GM12891 (cell line): ENCODE data around the gene LMNTD2.

Experiments
- DNase-seq: peaks from one replicate; pipeline ENCODE4 v3.0.0; 2011; ENCODE audit warnings: low spot score; ENCODE audit not compliant: insufficient read length
- FAIRE-seq: peaks from 2 replicates; lab custom pipeline; 2011; peaks lifted over from hg19 to GRCh38; lab: Jason Lieb, UNC
- PAX5 ChIP-seq: IDR thresholded peaks from 2 replicates; pipeline ENCODE4 v1.6.1; 2011; ENCODE audit warnings: low read length, moderate library complexity, mild to moderate bottlenecking; ENCODE audit not compliant: insufficient read depth, severe bottlenecking
- POLR2A ChIP-seq: IDR thresholded peaks from 2 replicates; pipeline ENCODE4 v1.6.1; 2011; ENCODE audit warnings: low read depth, low read length, control low read depth
- POLR2AphosphoS5 ChIP-seq: IDR thresholded peaks from 2 replicates; pipeline ENCODE4 v1.6.1; 2011; ENCODE audit warnings: low read depth, low read length, control low read depth
- POU2F2 ChIP-seq: IDR thresholded peaks from 2 replicates; pipeline ENCODE4 v1.6.1; 2011; ENCODE audit warnings: low read depth, mild to moderate bottlenecking, control low read depth, low read length, moderate library complexity
- SPI1 ChIP-seq: IDR thresholded peaks from 2 replicates; pipeline ENCODE4 v1.6.1; 2011; ENCODE audit warnings: low read depth, low read length, control low read depth
- TAF1 ChIP-seq: IDR thresholded peaks from 2 replicates; pipeline ENCODE4 v1.6.1; 2011; ENCODE audit warnings: low read depth, low read length, control low read depth

Gene LMNTD2

DNA sequence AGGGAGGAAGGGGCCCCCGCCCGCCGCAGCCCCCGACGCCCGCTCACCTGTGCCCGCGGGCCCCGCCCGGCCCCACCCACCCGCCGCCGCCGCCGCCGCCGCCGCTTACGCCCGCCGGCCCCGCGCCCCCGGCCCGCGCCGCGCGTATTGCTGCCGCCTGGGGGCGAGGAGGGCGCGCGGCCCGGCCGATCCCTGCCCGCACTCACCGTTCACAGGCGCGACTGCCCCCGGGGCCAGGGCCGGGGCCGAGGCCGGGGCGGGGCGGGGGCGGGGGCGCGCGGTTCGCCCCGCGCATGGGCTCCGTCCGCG lies 25.4 kb downstream of the LMNTD2 start:
- FAIRE-seq, result no peak
- no peak for TF ChIP-seq TAF1
- no peak for TF ChIP-seq POLR2AphosphoS5
- no peak for TF ChIP-seq POLR2A
- no peak for TF ChIP-seq SPI1
- no peak for TF ChIP-seq PAX5
- TF ChIP-seq POU2F2, result no peak

DNA sequence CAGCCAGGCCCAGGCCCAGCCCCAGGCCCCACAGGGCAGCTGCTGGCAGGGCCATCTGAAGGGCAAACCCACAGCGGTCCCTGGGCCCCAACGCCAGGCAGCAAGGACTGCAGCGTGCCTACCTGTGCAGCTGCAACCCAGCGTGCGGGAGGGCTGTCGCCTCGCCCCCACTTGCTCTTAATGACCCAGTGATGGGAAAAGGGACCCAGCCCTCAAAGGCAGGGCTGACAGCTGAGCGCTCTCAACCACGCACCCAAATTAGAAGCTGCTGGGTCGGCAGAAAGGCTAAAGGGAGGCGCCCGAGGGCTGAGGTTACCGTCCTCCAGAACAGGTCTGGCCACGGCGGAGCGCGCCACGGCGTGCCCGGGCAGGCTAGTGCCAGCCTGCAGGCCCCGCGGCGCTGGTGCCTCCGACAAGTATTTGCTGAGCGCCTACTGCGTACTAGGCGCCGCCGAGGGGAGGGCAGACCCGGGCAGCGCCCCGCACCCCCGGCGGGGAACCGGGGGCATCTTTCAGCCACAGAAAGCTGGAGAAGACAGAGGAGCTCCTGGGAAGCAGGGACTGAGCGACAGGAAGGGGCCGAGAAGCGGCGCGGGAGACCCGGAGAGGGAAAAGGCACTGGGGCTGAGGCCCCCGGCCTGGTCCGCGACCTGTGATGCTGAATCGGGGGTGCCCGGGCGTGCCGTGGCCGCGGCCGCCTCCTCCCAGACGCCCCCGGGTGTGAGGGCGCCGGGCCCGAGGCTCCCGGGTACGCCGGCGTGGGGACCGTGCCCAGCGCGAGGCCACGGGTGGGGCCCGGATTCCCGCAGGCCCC lies 25.9 kb downstream of the LMNTD2 start:
- no peak for DNase-seq
- TF ChIP-seq POLR2AphosphoS5 (no peak), SPI1 (no peak), TAF1 (no peak), POU2F2 (no peak), POLR2A (no peak), PAX5 (no peak)
- peak; percentile 40 for FAIRE-seq

More for the DNA sequence above, 25.4 kb downstream of the LMNTD2 start:
- DNase-seq, result no peak

DNA sequence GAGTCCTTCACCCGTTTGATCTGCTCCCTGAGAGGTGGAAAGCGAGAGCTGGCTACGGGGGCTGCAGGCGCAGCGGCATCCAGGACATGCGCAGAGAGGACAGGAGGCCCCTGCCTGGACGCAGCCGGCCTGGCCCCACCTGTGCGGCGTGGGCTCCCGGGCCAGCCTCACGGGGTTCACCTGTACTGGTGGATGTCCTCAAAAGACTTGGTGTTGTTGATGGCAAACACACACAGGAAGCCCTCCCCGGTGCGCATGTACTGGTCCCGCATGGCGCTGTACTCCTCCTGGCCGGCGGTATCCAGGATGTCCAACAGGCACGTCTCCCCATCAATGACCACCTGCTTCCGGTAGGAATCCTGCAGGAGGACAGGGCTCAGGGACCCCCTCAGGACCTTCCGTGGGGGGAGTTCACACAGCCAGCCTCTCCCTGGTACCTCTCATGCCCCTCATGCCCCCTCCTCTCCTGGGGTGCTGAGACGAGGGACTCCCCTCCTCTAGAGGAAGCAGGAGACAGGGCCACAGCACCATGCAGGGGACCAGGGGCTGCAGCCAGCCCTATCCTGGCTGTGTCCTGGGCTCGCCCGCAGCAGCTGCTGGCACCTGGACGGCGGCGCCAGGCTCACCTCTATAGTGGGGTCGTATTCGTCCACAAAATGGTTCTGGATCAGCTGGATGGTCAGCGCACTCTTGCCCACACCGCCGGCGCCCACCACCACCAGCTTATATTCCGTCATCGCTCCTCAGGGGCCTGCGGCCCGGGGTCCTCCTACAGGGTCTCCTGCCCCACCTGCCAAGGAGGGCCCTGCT lies 26.7 kb downstream of the LMNTD2 start:
- no peak for DNase-seq
- TF ChIP-seq POLR2A (no peak), POLR2AphosphoS5 (no peak), TAF1 (no peak), SPI1 (no peak), PAX5 (no peak), POU2F2 (no peak)
- no peak for FAIRE-seq

DNA sequence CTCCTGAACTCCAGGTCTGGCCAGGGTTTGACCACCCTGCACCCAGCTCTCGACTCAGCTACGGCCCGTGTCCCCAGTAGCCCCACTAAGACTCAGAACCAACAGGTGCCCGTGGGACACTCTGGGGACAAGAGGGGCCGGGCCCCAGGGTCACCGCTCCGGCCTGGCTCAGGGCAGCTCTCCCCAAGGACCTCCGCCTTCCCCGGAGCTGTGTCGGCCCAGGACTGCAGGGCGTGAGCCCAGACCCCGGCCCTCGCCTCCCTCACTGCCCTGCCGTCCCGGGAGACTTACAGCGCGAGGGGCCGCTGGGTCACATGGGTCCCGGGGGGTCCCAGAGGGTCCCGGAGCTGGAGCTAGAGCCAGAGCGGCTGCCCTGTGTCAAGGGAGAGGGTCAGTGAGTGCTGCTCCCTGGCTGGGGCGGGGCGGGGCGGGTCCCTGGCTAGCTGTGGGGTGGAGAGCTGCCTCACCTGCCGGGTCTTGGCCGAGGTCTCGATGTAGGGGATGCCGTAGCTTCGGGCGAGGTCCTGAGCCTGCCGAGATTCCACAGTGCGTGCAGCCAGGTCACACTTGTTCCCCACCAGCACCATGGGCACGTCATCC lies 27.5 kb downstream of the LMNTD2 start:
- DNase-seq (no peak), FAIRE-seq (no peak)
- TF ChIP-seq POU2F2, result no peak
- no peak for TF ChIP-seq POLR2A

- TF ChIP-seq SPI1, result no peak
- TF ChIP-seq POU2F2, result no peak
- TF ChIP-seq POLR2AphosphoS5, result no peak
- FAIRE-seq (no peak), DNase-seq (no peak)
These were observed 28.0 kb downstream of the LMNTD2 start for GRCh38 chr11:532527-532985.

- no peak for FAIRE-seq
- TF ChIP-seq SPI1 (no peak), POLR2AphosphoS5 (no peak), PAX5 (no peak), TAF1 (no peak), POU2F2 (no peak), POLR2A (no peak)
- DNase-seq, result no peak
These were observed 28.5 kb downstream of the LMNTD2 start for GRCh38 chr11:531919-532526.

DNA sequence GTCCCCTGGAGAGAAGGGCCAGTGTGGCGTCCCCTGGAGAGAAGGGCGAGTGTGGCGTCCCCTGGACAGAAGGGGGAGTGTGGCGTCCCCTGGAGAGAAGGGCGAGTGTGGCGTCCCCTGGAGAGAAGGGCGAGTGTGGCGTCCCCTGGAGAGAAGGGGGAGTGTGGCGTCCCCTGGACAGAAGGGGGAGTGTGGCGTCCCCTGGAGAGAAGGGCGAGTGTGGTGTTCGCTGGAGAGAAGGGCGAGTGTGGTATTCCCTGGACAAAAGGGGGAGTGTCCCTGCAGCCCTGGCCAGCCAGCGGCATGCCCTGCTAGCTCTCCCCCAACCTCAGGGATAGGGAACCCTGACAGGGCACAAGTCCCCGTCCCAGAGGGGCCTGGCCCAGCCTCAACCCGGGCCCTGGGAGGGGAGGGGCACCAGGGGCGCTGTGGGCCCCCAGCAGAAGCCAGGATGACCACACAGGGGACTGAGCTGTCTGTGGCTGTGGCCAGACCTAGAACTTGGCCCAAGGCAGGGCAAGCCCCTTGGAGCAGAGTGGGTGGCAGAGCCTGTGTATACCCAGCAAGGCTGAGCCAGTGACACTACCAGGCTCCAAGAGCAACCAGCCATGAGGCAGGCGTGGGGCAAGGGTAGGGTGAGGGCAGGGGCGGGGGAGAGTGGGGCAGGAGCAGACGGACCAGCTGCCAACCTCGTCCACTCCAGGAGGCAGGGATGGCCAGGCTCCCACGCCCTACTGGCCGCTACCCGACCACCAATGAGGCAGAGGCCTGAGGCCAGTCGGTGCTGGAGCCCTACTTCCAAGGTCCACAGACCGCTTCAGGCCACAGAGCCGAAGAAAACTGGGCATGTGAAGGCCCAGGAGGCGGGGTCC lies 29.3 kb downstream of the LMNTD2 start:
- DNase-seq, result no peak
- no peak for TF ChIP-seq SPI1
- TF ChIP-seq TAF1, result no peak
- no peak for TF ChIP-seq PAX5
- TF ChIP-seq POLR2A, result no peak
- TF ChIP-seq POU2F2, result no peak
- TF ChIP-seq POLR2AphosphoS5, result no peak
- FAIRE-seq, result no peak

DNA sequence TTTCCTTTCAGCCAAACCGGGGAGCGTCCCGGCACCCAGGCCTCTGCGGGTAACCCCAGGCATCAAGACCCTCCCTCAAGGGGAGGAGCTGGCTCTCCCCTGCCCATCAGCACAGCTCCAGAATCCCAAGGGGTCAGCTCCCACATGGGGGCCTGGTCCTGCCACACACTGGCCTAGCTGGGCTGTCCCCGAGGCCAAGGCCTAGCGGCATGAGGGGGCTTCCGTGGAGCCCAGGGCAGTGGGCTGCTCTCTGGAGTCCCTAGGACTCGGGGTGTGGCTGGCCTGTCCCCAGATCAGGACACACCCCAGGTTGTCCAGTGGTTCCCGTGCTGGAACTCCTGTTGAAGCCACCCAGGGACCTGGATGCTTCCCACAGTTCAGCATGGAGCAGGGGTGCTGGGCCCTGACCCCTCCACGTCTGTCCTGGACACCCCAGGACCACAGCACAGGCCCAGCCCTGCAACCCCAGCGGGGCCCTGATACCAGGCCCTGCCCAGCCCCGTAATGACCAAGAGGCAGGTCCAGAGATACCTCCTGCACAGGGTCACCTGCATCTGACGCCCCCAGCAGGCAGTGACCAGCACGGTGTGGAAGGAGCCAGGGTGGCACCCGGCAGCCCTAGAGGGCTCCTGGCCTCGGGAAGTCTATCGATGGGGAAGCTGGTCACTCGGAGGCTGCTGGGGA lies 30.7 kb downstream of the LMNTD2 start:
- no peak for DNase-seq
- FAIRE-seq, result no peak
- TF ChIP-seq TAF1, result no peak
- TF ChIP-seq POLR2A, result no peak
- no peak for TF ChIP-seq POLR2AphosphoS5
- no peak for TF ChIP-seq SPI1
- no peak for TF ChIP-seq POU2F2
- no peak for TF ChIP-seq PAX5
